Measurements from ENCODE around the gene RNPC3. TPM values are rescaled to one million over a fixed set of nuclear protein-coding genes. Genes with fewer than 3 reads are reported as not detected.
A peak's percentile ranks its signal among the peaks of the same experiment; 100 is the strongest.

Gene RNPC3, protein sequence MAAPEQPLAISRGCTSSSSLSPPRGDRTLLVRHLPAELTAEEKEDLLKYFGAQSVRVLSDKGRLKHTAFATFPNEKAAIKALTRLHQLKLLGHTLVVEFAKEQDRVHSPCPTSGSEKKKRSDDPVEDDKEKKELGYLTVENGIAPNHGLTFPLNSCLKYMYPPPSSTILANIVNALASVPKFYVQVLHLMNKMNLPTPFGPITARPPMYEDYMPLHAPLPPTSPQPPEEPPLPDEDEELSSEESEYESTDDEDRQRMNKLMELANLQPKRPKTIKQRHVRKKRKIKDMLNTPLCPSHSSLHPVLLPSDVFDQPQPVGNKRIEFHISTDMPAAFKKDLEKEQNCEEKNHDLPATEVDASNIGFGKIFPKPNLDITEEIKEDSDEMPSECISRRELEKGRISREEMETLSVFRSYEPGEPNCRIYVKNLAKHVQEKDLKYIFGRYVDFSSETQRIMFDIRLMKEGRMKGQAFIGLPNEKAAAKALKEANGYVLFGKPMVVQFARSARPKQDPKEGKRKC
- total RNA-seq: 15.9 and 19.3 TPM in 2 replicates

GRCh38 chr1:103525607-103526507 is at the start of gene RNPC3:
Gene RNPC3 (plus strand): TSS chr1:103525699. CDS start chr1:103526071, 372 bp downstream.
- H3K27ac Mint-ChIP-seq: peak within 1 kb of the TSS; percentile 99
- H3K4me3 Mint-ChIP-seq (ENCODE audit: low read depth): peak within 1 kb of the TSS; percentile 100
- peak; percentile 79 for DNase-seq (ENCODE audit: low spot score)
- intact Hi-C loops (cut with micrococcal nuclease): loop anchor here (10.0 kb wide), 1 partner anchor 161 kb away; no protein-coding TSS in a partner anchor
- H3K9me3 Mint-ChIP-seq: no peaks in the 10 kb centered on the region
- H3K4me1 Mint-ChIP-seq (ENCODE audit: low read depth): peaks cover 46% of the 10 kb centered on the region
- peaks cover 7% of the 10 kb centered on the region for H3K27me3 Mint-ChIP-seq (ENCODE audit: low read depth)
- peaks cover 28% of the 10 kb centered on the region for H3K36me3 Mint-ChIP-seq (ENCODE audit: low read depth)

DNA sequence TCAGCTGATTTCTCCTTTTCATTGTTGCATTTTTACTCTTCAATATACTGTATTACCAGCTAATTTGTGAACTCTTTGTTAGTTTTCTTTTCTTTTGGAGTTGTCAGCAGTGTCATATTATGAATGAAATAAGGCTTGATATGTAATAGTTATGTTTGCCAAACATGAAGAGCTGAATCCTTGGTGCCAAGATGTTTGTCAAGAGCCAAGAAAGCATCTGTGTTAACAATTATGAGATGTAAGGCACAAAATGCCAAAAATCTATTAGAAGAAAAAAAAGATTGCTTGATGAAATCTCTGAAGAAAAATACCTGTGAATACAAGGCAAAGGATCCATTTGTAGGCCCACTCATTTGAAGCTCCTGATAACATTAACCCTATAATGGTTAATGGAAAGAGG is 48.4 kb upstream of the RNPC3 start:
- intact Hi-C loops (cut with micrococcal nuclease): no loop called here
- DNase-seq (ENCODE audit: low spot score): no peak
- no peak overlapping the region for H3K4me3 Mint-ChIP-seq (ENCODE audit: low read depth)
- H3K27me3 Mint-ChIP-seq (ENCODE audit: low read depth): peaks cover 3% of the 10 kb centered on the region
- no peaks in the 10 kb centered on the region for H3K36me3 Mint-ChIP-seq (ENCODE audit: low read depth)
- no peaks in the 10 kb centered on the region for H3K9me3 Mint-ChIP-seq
- H3K27ac Mint-ChIP-seq: no peak overlapping the region
- H3K4me1 Mint-ChIP-seq (ENCODE audit: low read depth): no peaks in the 10 kb centered on the region

DNA sequence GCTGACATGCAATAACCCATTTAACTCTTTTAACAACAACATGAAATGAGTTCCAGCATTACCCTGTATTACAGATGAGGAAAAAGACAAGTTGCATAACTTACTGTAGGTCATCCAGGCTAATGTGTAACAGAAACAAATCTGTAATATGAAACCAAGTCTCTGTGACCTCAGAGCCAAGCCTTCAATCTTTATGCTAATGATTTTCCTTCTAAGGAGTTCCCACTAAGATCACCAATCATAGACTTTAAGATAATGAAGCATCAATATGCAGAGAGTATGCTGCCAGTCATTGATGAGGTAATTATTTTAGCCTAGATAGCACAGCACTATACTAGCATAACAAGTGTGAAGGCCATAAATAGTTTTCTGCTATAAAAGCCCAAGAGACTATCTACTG is 35.6 kb upstream of the RNPC3 start:
- DNase-seq (ENCODE audit: low spot score): no peak
- H3K36me3 Mint-ChIP-seq (ENCODE audit: low read depth): no peaks in the 10 kb centered on the region
- H3K27ac Mint-ChIP-seq: no peak overlapping the region
- H3K4me1 Mint-ChIP-seq (ENCODE audit: low read depth): no peaks in the 10 kb centered on the region
- intact Hi-C loops (cut with micrococcal nuclease): no loop called here
- H3K9me3 Mint-ChIP-seq: no peaks in the 10 kb centered on the region
- no peaks in the 10 kb centered on the region for H3K27me3 Mint-ChIP-seq (ENCODE audit: low read depth)
- H3K4me3 Mint-ChIP-seq (ENCODE audit: low read depth): no peak overlapping the region

DNA sequence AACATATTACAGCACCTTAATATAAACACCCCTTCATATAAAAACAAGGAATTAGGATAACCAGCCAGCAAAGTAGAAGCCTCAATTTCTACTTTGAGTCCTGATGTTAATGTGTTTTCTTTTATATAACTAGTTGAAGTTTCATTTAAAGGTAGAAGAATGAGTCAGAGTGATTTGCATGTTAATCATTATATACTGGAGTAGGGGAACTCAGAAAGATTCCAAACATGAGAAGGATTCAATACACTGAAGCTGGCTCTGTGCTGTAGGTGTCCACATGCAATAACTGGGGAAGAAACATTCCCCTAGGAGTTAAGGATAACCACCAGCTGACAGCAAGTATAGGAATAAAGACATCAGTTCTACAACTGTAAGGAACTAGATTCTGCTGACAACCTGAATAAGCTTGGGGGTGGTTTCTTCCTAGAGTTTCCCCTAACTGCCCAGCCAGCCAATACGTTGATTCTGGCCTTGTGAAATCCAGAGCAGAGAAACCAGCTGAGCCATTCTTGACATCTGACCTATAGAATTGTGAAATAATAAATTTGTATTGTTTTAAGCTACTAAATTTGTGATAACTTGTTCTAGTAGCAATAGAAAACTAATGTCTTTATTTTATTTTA is 33.4 kb upstream of the RNPC3 start:
- Mint-ChIP-seq H3K36me3 (ENCODE audit: low read depth) (no peaks in the 10 kb centered on the region), H3K27me3 (ENCODE audit: low read depth) (no peaks in the 10 kb centered on the region), H3K27ac (no peak overlapping the region), H3K9me3 (no peaks in the 10 kb centered on the region), H3K4me1 (ENCODE audit: low read depth) (no peaks in the 10 kb centered on the region), H3K4me3 (ENCODE audit: low read depth) (no peak overlapping the region)
- DNase-seq (ENCODE audit: low spot score): no peak
- intact Hi-C loops (cut with micrococcal nuclease): no loop called here

GRCh38 chr1:103496014-103496635 is 29.4 kb upstream of the RNPC3 start:
- H3K27ac Mint-ChIP-seq: no peak overlapping the region
- H3K36me3 Mint-ChIP-seq (ENCODE audit: low read depth): no peaks in the 10 kb centered on the region
- H3K27me3 Mint-ChIP-seq (ENCODE audit: low read depth): no peaks in the 10 kb centered on the region
- no peak for DNase-seq (ENCODE audit: low spot score)
- no peaks in the 10 kb centered on the region for H3K9me3 Mint-ChIP-seq
- no peaks in the 10 kb centered on the region for H3K4me1 Mint-ChIP-seq (ENCODE audit: low read depth)
- no peak overlapping the region for H3K4me3 Mint-ChIP-seq (ENCODE audit: low read depth)
- intact Hi-C loops (cut with micrococcal nuclease): no loop called here

DNA sequence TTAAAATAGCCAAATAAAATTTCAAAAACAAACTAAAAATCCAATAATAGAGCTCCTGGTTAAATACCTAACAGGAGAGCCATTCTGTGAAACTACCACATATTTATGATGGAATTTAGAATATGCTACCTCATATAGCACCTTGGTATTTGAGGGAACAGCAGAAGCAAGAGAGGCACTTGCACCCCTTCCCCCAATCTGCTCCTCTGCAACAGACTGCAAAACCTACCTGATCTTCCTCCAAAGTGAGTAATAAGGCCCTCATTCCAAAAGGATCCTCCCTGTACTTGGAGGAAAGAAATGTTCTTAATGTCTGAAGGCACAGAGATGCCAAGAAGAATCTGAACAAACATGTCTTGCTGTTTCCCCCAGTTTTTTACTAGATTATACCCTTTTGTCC is 28.1 kb upstream of the RNPC3 start:
- intact Hi-C loops (cut with micrococcal nuclease): no loop called here
- Mint-ChIP-seq H3K36me3 (ENCODE audit: low read depth) (no peaks in the 10 kb centered on the region), H3K9me3 (no peaks in the 10 kb centered on the region), H3K4me3 (ENCODE audit: low read depth) (no peak overlapping the region), H3K27ac (no peak overlapping the region), H3K4me1 (ENCODE audit: low read depth) (no peaks in the 10 kb centered on the region), H3K27me3 (ENCODE audit: low read depth) (no peaks in the 10 kb centered on the region)
- DNase-seq (ENCODE audit: low spot score): no peak

- Mint-ChIP-seq H3K36me3 (ENCODE audit: low read depth) (no peaks in the 10 kb centered on the region), H3K27me3 (ENCODE audit: low read depth) (no peaks in the 10 kb centered on the region), H3K4me1 (ENCODE audit: low read depth) (no peaks in the 10 kb centered on the region), H3K4me3 (ENCODE audit: low read depth) (no peak overlapping the region), H3K27ac (no peak overlapping the region), H3K9me3 (no peaks in the 10 kb centered on the region)
- intact Hi-C loops (cut with micrococcal nuclease): no loop called here
- no peak for DNase-seq (ENCODE audit: low spot score)
Observed at GRCh38 chr1:103509250-103509649, 16.2 kb upstream of the RNPC3 start.

DNA sequence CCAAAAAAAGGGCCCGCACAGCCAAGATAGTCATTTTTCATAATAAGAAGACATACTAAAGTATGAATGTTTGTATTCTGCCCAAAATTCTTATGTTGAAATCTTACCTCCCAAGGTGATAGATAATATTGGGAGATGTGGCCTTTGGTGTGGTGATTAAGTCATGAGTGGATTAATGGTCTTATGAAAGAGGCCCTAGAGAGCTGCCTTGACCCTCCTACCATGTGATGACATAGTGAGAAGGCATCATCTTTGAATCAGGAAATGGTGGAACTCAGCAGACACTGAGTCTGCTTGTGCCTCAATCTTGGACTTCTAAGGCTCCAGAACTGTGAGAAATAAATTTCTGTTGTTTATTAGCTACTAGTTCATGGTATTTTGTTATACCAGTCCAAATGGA is 11.8 kb upstream of the RNPC3 start:
- Mint-ChIP-seq H3K4me1 (ENCODE audit: low read depth) (peaks cover 22% of the 10 kb centered on the region), H3K4me3 (ENCODE audit: low read depth) (no peak overlapping the region), H3K9me3 (no peaks in the 10 kb centered on the region), H3K27ac (no peak overlapping the region), H3K27me3 (ENCODE audit: low read depth) (no peaks in the 10 kb centered on the region), H3K36me3 (ENCODE audit: low read depth) (no peaks in the 10 kb centered on the region)
- DNase-seq (ENCODE audit: low spot score): no peak
- intact Hi-C loops (cut with micrococcal nuclease): no loop called here

GRCh38 chr1:103514920-103515503 is 10.5 kb upstream of the RNPC3 start:
- intact Hi-C loops (cut with micrococcal nuclease): loop anchor here (1.0 kb wide), 1 partner anchor 409 kb away; no protein-coding TSS in a partner anchor
- H3K4me3 Mint-ChIP-seq (ENCODE audit: low read depth): no peak overlapping the region
- no peaks in the 10 kb centered on the region for H3K36me3 Mint-ChIP-seq (ENCODE audit: low read depth)
- H3K4me1 Mint-ChIP-seq (ENCODE audit: low read depth): peaks cover 22% of the 10 kb centered on the region
- H3K27ac Mint-ChIP-seq: no peak overlapping the region
- DNase-seq (ENCODE audit: low spot score): no peak
- no peaks in the 10 kb centered on the region for H3K27me3 Mint-ChIP-seq (ENCODE audit: low read depth)
- H3K9me3 Mint-ChIP-seq: no peaks in the 10 kb centered on the region

DNA sequence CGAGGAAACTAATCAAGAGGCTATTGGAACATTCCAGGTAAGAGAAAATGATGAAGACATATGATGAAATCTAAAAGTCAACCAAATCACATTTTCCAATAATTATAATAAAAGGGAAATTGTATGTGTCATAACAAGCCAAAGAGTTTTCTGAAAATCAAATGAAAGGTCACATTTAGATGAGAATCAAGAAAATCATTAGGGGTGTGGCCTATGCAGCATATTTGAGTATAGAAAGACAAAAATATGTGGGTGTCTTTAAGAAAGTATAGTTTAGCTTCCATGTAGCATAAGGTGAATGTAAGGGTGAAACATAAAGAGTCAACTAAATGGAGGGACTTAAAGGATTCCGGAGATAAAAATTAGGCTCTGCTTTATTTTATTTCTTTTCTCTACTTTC is 9.2 kb upstream of the RNPC3 start:
- H3K4me3 Mint-ChIP-seq (ENCODE audit: low read depth): no peak overlapping the region
- DNase-seq (ENCODE audit: low spot score): no peak
- no peaks in the 10 kb centered on the region for H3K36me3 Mint-ChIP-seq (ENCODE audit: low read depth)
- H3K4me1 Mint-ChIP-seq (ENCODE audit: low read depth): peaks cover 22% of the 10 kb centered on the region
- no peaks in the 10 kb centered on the region for H3K9me3 Mint-ChIP-seq
- H3K27me3 Mint-ChIP-seq (ENCODE audit: low read depth): no peaks in the 10 kb centered on the region
- H3K27ac Mint-ChIP-seq: no peak overlapping the region
- intact Hi-C loops (cut with micrococcal nuclease): no loop called here

GRCh38 chr1:103516693-103517092 is 8.8 kb upstream of the RNPC3 start:
- no peak for DNase-seq (ENCODE audit: low spot score)
- Mint-ChIP-seq H3K36me3 (ENCODE audit: low read depth) (no peaks in the 10 kb centered on the region), H3K4me1 (ENCODE audit: low read depth) (peaks cover 22% of the 10 kb centered on the region), H3K27me3 (ENCODE audit: low read depth) (no peaks in the 10 kb centered on the region), H3K4me3 (ENCODE audit: low read depth) (no peak overlapping the region), H3K9me3 (no peaks in the 10 kb centered on the region), H3K27ac (no peak overlapping the region)
- intact Hi-C loops (cut with micrococcal nuclease): no loop called here

All from activated T-helper 2 cell treated with anti-CD3 and anti-CD28 coated beads, Interferon-gamma antibody, Interleukin-2, Interleukin-4, amounts not matched to agents 10 μg/mL and 5 μg/mL and 100 μg/mL, durations not matched to agents 14 hours and 24 hours and 36 hours (primary cell).